GM19372 (cell line): ENCODE results near the gene COL5A1.

ENCODE experiments used
- ATAC-seq: cut with Tn5 transposase; IDR thresholded peaks from one replicate; pipeline ENCODE4 v1.9.1; 2021; ENCODE audit warnings: mild to moderate bottlenecking, low read depth, moderate library complexity; ENCODE audit not compliant: unreplicated experiment

The COL5A1 gene

DNA sequence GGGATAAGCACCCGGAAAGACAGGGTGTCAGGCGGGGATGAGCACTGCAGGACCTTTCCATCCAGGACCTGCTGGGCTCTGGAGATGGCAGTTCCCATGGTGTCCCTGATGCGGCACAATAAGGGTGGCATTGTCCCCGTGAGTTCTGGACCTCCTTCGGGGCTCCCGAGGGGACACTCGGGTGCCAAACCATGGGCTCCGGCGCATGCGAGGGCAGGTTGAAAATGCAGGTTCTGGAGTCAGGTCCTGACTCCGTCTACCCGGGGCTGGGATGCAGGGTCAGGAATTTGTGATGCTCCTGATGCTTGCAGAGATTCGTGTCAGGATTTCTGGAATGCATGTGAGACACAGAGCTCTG lies 239.7 kb downstream of the COL5A1 start:
- no peak for ATAC-seq

DNA sequence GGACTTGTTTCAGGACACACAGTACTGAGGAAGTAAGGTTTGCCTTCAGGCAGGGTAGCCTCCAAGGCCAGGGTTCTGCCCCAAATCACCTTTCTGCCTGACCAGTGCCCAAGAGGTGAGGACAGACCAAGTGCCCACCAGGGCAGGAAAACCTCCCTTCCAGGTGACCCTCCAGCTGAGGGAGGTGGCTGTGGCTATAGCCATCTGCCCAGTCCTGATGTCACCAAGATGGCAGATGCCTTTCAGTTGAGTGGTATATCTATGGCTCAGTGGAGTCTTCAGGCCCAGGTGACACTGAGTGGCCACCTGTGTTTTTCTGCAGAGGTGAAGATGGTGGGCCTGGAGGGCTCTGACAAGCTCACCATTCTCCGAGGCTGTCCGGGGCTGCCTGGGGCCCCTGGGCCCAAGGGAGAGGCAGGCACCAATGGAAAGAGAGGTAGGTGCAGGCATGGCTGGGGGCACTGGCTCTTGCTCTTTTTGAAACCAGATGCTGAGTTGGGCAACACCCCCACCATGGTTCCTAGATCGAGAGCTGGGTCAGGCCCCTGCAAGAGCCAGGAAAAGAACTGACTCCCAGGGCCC lies 240.7 kb downstream of the COL5A1 start:
- ATAC-seq, result no peak

DNA sequence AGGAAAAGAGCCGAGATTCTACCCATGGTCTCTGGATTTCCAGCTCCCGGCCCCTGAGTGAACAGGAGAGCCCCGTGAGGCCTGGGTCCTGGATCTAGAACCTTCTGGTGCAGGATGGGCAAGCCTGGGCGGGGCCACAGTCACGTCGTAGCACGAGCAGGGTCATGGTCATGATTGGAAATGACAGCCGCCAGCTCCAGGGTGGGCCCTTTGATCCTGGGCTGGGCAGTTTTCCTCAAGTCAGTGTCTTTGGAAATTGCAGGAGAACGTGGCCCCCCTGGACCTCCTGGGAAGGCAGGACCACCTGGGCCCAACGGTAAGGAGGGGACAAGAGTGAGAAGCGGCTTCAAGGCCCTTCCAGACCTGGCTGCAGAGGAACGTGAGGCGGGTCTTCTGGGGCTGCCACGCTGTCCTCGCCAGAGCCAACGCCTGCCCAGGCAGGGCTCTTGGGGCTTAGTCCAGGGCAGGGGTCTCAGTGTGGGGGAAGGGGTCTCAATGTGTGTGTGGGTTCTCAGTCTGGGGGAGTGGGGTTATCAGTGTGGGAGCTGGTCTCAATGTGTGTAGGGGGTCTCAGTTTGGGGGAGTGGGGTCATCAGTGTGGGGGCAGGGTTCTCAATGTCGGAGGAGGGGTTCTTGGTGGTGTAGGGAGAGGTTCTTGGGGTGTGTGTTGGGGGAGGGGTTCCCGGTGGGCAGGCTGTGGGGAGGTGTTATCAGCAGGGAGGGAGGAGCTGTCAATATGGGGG lies 241.6 kb downstream of the COL5A1 start:
- no peak for ATAC-seq

DNA sequence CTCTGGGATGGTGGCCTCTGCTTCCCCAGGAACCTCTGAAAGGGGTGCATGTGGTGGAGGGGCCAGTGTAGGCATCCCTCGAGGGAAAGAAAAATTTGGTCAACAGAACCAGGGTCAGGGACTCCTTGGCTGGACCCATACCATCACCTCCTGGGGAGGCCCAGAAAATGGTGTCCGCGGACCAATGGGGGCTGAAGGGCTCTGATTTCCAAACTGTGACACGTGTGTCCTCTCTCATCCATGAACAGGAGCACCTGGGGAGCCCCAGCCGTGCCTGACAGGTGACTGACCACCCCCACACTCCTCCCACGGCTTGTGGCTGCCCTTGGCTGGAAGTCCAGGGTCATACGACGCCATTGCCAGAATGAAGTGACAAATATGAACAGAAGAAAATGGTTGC lies 242.9 kb downstream of the COL5A1 start:
- ATAC-seq, result no peak

DNA sequence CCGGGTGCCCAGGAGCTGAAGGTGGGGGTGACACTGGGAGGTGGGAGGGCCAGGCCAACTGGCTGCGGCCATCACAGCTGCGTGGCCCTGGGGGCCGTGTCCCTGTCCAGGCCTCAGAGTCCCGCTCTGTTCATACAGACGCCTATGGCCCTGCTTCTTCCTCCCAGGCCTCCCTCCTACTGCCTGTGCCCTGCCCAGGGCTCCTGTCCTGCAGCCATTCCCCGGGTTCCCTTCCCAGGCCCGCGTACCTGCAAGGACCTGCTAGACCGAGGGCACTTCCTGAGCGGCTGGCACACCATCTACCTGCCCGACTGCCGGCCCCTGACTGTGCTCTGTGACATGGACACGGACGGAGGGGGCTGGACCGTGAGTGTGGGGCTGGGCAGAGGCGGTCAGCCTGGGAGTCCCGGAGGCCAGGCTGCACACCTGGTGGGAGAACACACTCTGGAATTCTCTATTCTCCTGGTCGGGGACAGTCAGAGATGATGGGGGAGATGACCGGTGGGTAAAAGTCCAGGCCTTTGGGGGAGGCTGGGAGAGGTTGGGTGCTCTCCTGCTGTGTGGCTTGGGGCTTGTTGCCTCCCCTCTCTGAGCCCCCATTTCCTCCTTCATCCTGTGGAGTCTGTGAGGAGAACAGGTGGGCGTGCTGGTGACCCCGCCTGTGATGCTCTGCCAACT lies 243.5 kb downstream of the COL5A1 start:
- ATAC-seq, result no peak

DNA sequence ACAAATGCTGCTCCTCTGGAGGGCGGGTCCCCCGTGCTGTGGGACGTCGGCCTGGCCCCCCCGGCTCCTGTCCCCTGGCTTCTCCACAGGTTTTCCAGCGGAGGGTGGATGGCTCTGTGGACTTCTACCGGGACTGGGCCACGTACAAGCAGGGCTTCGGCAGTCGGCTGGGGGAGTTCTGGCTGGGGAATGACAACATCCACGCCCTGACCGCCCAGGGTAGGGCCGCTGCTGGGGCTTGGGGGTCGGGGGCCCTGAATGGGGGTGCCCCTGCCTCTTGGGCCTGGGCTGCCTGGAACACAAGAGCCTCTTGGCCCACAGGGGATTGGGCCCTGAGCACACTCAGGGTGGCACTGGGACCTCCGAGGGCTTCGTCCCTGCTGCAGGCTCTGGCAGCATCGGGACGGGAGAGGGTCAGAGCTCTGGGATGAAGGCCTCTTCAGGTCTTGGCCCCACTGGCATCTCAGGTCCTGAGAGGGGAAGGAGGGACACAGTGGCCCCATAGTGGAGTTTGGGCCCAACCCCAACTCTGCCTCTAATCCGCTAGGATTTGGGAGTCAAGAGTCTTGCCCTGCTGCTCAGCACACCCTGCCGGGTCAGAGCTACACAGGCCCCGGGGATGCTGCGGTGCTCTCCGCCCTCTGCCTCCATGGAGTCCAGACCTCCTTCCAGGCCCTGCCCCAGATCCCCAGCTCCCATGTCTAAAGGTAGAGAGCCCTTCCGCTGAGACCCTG lies 244.2 kb downstream of the COL5A1 start:
- ATAC-seq, result no peak

DNA sequence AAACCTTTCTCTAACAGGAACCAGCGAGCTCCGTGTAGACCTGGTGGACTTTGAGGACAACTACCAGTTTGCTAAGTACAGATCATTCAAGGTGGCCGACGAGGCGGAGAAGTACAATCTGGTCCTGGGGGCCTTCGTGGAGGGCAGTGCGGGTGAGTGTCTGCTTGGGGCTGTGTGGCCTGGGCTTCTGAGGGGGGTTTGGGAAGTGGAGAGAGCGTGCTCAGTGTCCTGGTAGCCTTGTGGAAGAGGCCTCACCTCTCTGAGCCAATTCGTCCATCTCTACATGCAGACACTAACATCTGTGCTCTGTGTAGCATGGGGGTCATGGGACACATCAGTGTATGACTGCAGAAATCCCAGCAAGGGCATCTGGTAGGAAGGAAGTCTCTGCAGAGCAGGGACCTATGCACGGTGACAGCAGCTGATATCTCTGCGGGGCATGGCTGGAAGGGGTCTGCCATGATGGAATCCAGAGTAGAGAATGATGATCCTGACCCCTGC lies 244.9 kb downstream of the COL5A1 start:
- ATAC-seq, result no peak

DNA sequence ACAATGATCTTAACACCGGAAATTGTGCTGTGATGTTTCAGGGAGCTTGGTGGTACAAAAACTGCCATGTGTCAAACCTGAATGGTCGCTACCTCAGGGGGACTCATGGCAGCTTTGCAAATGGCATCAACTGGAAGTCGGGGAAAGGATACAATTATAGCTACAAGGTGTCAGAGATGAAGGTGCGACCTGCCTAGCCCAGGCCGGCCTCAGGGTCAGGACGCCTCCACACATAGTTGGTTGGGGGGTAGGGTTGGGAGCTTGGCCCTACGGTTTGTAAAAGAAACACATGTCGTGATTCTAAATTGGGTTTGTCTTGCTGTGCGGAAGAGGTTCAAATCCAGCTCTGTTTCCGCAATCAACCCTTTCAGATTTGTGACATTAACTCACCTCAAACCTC lies 245.6 kb downstream of the COL5A1 start:
- ATAC-seq, result no peak

DNA sequence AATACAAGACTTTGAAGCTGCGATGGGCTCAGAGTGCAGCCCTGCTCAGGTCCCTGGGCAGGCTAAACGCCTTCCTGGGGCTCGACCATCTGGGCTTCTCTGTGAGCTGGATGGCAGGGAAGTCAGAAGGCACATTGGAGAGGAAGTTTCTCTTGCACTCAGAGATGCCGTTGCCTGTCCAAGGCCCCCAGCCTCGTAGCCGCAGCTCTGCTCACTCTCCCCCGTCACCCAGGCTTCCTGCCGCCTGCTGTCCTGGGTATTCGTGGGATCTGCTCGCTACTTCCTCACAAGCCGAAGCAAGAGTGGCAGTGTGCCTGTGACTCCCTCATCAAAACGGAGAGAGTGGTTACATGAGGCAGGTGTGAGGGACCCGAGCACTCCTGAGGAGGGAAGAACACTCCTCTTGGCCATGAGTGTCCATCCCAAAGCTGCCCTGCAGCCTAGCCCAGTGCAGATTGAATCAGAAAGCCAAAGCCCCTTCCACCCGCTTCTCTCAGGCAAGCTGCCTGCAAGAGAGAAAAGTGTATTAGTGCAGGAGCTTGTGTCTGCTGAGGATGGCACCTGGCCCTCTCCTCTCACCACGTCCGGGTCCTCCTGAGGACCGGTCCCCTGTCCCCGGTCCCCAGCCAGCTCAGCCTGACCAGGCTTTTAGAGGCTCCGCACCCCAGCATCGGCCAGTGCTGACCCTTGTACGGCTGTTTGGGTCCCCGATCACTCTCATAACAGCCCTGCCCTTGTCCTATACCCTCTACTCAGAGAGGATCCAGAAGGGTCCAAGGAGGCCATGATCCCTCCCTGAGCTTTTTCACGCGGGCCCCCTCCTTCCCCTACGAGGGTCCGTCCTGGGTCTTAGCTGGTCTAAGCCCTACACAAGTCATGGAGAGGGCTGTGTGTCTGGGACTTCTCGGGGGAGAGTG lies 246.3 kb downstream of the COL5A1 start:
- no peak for ATAC-seq

DNA sequence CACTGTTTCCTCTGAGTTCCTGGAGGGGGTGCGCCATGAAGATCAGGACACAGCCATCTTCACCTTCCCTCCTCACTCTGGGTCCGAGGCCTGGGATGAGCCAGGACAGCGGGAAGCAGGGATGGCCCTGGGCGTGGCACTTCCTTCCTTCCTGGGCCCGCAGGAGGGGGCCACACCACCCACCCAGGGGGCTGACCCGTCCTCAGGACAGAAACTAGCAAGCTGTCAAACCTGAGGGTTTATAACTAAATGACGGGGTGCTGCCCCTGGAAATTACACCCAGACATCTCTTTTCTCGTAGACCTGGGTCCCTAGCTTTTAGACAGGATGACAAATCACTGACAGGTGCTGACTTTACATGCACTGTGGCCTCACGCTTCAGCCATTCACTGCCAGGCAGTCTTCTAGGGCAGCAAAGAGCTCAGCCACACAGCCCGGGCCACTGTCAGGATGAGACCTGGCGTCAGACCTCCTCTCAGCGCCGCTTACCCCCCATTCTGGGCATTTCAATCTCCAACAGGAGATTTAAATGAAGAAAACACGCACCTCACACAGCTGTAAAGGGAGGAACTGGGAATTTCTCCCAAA lies 247.1 kb downstream of the COL5A1 start:
- no peak for ATAC-seq

DNA sequence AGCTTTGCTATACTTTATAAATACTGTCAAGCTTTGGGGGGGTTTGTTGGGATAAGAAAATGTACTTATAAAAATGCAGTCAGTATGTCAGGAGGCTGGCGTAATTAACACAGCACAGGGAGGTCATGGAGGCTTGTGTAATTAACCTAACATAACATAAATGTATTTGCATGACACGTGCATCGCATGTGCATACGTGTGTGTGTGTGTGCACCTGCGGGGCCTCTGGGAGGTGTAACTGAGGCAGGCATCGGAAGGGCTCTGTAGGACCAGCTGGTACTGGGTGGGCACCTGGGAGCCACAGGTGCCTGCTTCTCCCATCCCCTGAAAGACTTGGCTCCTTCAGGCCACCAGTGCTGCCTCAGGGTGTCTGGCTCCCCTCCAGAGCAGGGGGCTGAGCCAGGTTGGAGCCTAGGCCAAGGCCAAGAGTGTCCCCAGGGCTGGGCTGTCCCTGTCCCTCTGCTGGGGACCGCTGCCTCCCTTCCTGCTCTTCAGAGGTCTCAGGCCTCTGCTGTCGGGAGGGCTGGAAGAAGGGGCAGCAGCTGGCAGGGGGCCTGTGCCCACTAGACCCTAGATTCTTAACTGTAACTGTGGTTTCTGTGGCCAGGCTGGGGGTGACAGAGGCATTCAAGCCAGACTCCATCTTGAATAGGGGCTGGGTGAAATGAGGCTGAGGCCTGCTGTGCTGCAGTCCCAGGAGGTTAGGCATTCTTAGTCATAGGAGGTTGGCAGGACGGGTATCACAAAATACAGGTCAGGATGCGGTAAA lies 248.0 kb downstream of the COL5A1 start:
- ATAC-seq, result no peak

DNA sequence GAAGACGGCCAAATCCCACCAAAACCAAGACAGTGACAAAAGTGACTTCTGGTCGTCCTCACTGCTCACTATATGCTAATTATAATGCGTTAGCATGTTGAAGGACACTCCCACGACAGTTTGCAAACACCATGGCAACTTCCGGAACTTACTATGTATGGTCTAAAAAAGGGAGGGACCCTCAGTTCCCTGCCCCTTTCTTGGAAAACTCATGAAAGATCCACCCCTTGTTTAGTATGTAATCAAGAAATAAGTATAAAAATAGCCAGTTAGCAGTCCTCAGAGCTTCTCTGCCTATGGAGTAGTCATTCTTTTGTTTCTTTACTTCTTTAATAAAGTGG lies 248.5 kb downstream of the COL5A1 start:
- no peak for ATAC-seq

DNA sequence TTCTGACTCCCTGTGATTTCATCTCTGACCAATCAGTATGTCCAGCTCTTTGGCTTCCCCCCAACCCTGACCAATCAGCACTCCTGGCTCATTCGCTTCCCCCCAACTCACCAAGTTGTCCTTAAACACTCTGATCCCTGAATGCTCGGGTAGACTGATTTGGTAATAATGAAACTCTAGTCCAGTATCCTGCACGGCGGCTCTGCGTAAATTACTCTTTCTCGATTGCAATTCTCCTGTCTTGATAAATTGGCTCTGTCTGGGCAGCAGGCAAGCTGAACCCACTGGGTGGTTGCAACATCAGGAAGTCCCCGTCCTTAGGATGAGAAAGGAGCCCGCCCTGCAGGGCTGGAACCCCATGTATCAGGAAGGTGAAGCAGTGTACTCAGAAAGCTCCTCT lies 249.4 kb downstream of the COL5A1 start:
- no peak for ATAC-seq

DNA sequence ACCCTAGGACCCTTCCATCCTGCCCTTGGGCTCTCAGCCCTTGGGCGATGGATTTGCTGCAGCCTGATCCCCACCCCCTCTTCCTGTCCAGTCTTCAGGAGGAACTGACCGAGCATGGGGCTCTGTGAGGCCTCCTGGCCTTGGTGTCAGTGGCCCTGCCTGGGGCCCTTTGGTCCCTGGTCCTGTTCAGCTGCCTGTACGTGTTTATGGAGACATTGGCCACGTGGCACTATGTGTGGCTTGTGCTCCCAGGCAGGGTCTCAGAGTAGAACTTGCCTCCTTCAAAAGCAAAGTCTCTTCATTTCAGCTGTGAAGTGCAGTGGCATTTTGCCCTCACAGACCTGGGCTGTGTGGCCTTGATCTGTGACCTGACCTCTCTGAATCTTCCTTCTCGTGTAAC lies 250.1 kb downstream of the COL5A1 start:
- no peak for ATAC-seq

DNA sequence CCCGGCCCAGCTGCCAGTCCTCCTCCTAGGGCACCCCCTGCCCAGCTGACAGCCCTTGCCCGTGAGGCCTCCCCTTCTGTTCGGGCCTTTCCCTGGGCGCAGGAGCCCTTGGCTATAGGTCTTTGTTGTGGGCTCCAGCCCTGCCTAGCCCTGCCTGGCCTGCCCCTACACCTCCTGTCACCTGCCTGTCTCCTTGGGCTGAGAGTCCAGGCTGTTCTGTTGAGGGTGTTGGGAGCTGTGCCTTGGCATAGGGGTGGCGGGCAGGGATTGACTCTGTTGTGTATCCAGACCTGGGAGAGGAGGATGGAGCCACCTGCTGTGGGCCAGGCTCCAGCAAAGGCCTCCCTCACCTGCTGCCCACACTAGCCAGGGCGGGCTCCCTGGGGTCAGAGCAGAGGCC lies 250.6 kb downstream of the COL5A1 start:
- no peak for ATAC-seq

DNA sequence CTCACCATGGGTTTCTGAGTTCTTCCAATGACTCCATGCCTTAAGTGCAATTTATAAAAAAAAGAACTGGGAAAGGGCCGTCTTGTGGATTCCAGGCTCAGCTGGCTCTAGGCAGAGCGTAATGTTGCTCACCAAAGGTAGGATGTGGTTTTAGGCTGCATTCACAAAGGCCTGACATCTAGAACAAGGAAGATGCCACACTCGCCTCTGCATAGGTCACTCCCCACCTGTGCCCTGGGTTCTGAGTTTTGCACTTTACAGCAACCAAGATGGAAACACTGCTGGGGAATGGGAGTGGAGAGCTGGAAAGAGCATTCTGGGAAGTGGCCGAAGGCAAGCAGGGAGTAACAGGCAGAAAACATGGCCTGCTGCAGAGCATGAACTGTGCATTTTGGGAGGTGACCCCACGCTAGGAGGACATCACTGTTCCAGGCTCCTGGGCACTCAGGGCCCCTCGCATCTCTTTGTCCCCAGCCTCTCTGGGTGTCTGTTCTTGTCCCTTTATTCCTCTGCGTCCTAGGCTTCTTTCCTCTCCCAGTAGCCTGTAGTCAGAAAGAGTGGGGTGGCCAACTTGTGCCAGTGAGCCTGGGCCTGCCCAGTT lies 251.3 kb downstream of the COL5A1 start:
- no peak for ATAC-seq
